K562 (cell line): ENCODE results near the gene GNG7. TPM values are rescaled to one million over a fixed set of nuclear protein-coding genes. Genes with fewer than 3 reads are reported as not detected.

Experiments
- ADNP ChIP-seq: fragments of 200-800 bp; sonication (Bioruptor generic); IDR thresholded peaks from 2 replicates; pipeline ENCODE4 v1.6.1; 2016; ENCODE audit warnings: missing genetic modification characterization, missing compliant biosample characterization
- ATF6 ChIP-seq: sonication (generic); formaldehyde crosslinking; IDR thresholded peaks from 2 replicates; pipeline ENCODE4 v1.4.0; 2020; ENCODE audit warnings: mild to moderate bottlenecking, missing genetic modification reagents
- ATF7 ChIP-seq: fragments of 450-650 bp; IDR thresholded peaks from 2 replicates; pipeline ENCODE4 v1.7.1; 2014; ENCODE audit warnings: mild to moderate bottlenecking, moderate library complexity
- BACH1 ChIP-seq: fragments of 200-800 bp; sonication (Bioruptor generic); IDR thresholded peaks from 2 replicates; pipeline ENCODE4 v1.6.1; 2016; ENCODE audit warnings: missing genetic modification characterization, missing compliant biosample characterization
- BCL6 ChIP-seq: fragments of 250-450 bp; sonication (Bioruptor Pico); IDR thresholded peaks from 2 replicates; pipeline ENCODE4 v1.4.0; 2020
- BCOR ChIP-seq: fragments of 450-650 bp; IDR thresholded peaks from 2 replicates; pipeline ENCODE4 v1.6.1; 2016
- CREB3 ChIP-seq: fragments of 450-650 bp; conservative IDR thresholded peaks from 2 replicates; pipeline ENCODE4 v1.6.1; 2016; ENCODE audit warnings: missing genetic modification characterization, low read depth, mild to moderate bottlenecking, missing compliant biosample characterization, moderate library complexity
- CTBP1 ChIP-seq: fragments of 450-650 bp; IDR thresholded peaks from 2 replicates; pipeline ENCODE4 v1.6.1; 2016; ENCODE audit warnings: borderline replicate concordance
- ELF1 ChIP-seq: fragments of 200-800 bp; sonication (Bioruptor generic); IDR thresholded peaks from 2 replicates; pipeline ENCODE4 v1.6.1; 2016; ENCODE audit warnings: missing genetic modification characterization, missing compliant biosample characterization
- FOSL1 ChIP-seq: fragments of 200-800 bp; sonication (Bioruptor generic); conservative IDR thresholded peaks from 2 replicates; pipeline ENCODE4 v1.6.1; 2016; ENCODE audit warnings: missing genetic modification characterization, missing compliant biosample characterization
- GABPA ChIP-seq: fragments of 200-800 bp; sonication (Bioruptor generic); conservative IDR thresholded peaks from 2 replicates; pipeline ENCODE4 v1.6.1; 2016; ENCODE audit warnings: low read depth, missing genetic modification characterization, missing compliant biosample characterization
- HLTF ChIP-seq: fragments of 450-650 bp; IDR thresholded peaks from 2 replicates; pipeline ENCODE4 v1.6.1; 2016
- JUN ChIP-seq, 2 experiments: sonication (generic) in 1 of 2; formaldehyde crosslinking in 1 of 2; IDR thresholded peaks; 2 replicates each; pipeline versions ENCODE4 v1.6.1 to v1.8.0; 2012 to 2022; ENCODE audit warnings: borderline replicate concordance in 2 of 2, mild to moderate bottlenecking in 2 of 2, improper control_type of control experiment in 1 of 2, low read depth in 1 of 2, low read length in 1 of 2, missing genetic modification reagents in 1 of 2
- KDM1A ChIP-seq, 2 experiments: fragments of 450-650 bp; IDR thresholded peaks; 2 replicates each; pipeline ENCODE4 v1.6.1; 2016; ENCODE audit warnings: mild to moderate bottlenecking in 2 of 2
- MAFG ChIP-seq: fragments of 450-650 bp; conservative IDR thresholded peaks from 2 replicates; pipeline ENCODE4 v1.6.1; 2016; ENCODE audit warnings: missing genetic modification characterization, missing compliant biosample characterization
- NCOA2 ChIP-seq, 2 experiments: fragments of 450-650 bp; IDR thresholded peaks; 2 replicates each; pipeline ENCODE4 v1.6.1; 2018; ENCODE audit warnings: mild to moderate bottlenecking in 2 of 2, moderate library complexity in 1 of 2; ENCODE audit not compliant: partially characterized antibody in 2 of 2
- NFATC3 ChIP-seq: fragments of 450-650 bp; IDR thresholded peaks from 2 replicates; pipeline ENCODE4 v1.6.1; 2017; ENCODE audit warnings: mild to moderate bottlenecking
- NR0B1 ChIP-seq: fragments of 450-650 bp; IDR thresholded peaks from one replicate; pipeline ENCODE4 v1.6.1; 2018; ENCODE audit warnings: mild to moderate bottlenecking, moderate library complexity; ENCODE audit not compliant: partially characterized antibody
- RNF2 ChIP-seq: sonication (generic); IDR thresholded peaks from 2 replicates; pipeline ENCODE4 v1.6.1; 2016
- SMARCA5 ChIP-seq: fragments of 450-650 bp; IDR thresholded peaks from 2 replicates; pipeline ENCODE4 v1.6.1; 2016
- SREBF2 ChIP-seq: sonication (generic); formaldehyde crosslinking; IDR thresholded peaks from 2 replicates; pipeline ENCODE4 v1.4.0; 2020; ENCODE audit warnings: mild to moderate bottlenecking, missing genetic modification reagents
- XRCC4 ChIP-seq: IDR thresholded peaks from one replicate; pipeline ENCODE4 v1.6.1; 2011; ENCODE audit not compliant: insufficient read depth, insufficient read length; ENCODE audit errors: extremely low read depth
- ZNF511 ChIP-seq: sonication (generic); formaldehyde crosslinking; IDR thresholded peaks from 2 replicates; pipeline ENCODE4 v1.8.0; 2022; ENCODE audit warnings: mild to moderate bottlenecking, missing genetic modification reagents
- ZNF766 ChIP-seq: fragments of 200-800 bp; sonication (Bioruptor generic); conservative IDR thresholded peaks from 2 replicates; pipeline ENCODE4 v1.6.1; 2016; ENCODE audit warnings: missing genetic modification characterization, missing compliant biosample characterization
- ZZZ3 ChIP-seq: fragments of 450-650 bp; IDR thresholded peaks from 2 replicates; pipeline ENCODE4 v1.6.1; 2016; ENCODE audit warnings: antibody characterized with exemption, mild to moderate bottlenecking, moderate library complexity
- polyA plus RNA-seq, 8 experiments: library from polyadenylated mRNA; depleted of rRNA in 4 of 8; stranded (reverse) in 5 of 8; unstranded in 3 of 8; fragments of >200 nt; fragmentation: Nextera tagmentation in 2 of 8; fragmentation: Illumina TruSeq in 1 of 8; extraction: Ambion mirVana in 2 of 8; extraction: Trizol in 1 of 8; gene quantifications; 2 replicates each; pipeline versions ENCODE4 v1.2.1 to v1.2.3, GENCODE V29; 2011 to 2014; ENCODE audit warnings: inconsistent platforms in 1 of 8, missing spikeins in 1 of 8
- total RNA-seq, 7 experiments: library from RNA; depleted of rRNA in 6 of 7; stranded (reverse); fragments of >200 nt in 6 of 7; fragmentation: Illumina TruSeq in 2 of 7; extraction: Trizol in 2 of 7; gene quantifications; 2 replicates each; pipeline versions ENCODE4 v1.2.1 to v1.2.3, GENCODE V29; 2011 to 2021; ENCODE audit warnings: low replicate concordance in 1 of 7

The GNG7 gene
- total and polyA plus RNA-seq, 9 of the 15 experiments (the other 6 are each of a cell fraction or from before 2014, with no cell fraction given), result 0.01 to 0.20 (median 0.06) TPM; not detected in 1

- TF ChIP-seq RNF2 (no peak), BACH1 (tag) (peak; percentile 56; the same call in 1 of the 2 replicates), XRCC4 (no peak), NCOA2 (IDR thresholded peaks at IDR 0.05; ENCODE audit: partially characterized antibody in 2 of 2) (no peak), CTBP1 (peak; percentile 55), ELF1 (tag) (no peak), NR0B1 (no peak), ZNF766 (no peak), FOSL1 (tag) (0 out of 2 replicates have a peak, but pooled peaks have one; percentile 16), NFATC3 (no peak), GABPA (tag) (no peak), ATF6 (CRISPR knock-in tag) (no peak), CREB3 (tag) (no peak), MAFG (tag) (peak; percentile 89), ZNF511 (CRISPR knock-in tag) (no peak), JUN (IDR thresholded peaks at IDR 0.05; ENCODE audit: borderline replicate concordance, low read depth, low read length) (peak; percentile 74; the same call in 1 of the 2 replicates), JUN (CRISPR knock-in tag; IDR thresholded peaks at IDR 0.05; ENCODE audit: borderline replicate concordance) (no peak), ADNP (tag) (peak; percentile 26; the same call in 1 of the 2 replicates), ZZZ3 (no peak), BCL6 (no peak), BCOR (peak; percentile 79; the same call in 1 of the 2 replicates), SREBF2 (CRISPR knock-in tag) (no peak), HLTF (no peak), ATF7 (peak; percentile 41; the same call in 1 of the 2 replicates), KDM1A (IDR thresholded peaks at IDR 0.05) (peak in 1 of 2 experiments; percentile 56; a peak in 2 of 4 replicates), SMARCA5 (peak; percentile 36; the same call in 1 of the 2 replicates)
Observed at GRCh38 chr19:2469102-2469914, 233.2 kb downstream of the GNG7 start (continued).
